ENCODE results near the gene GMFB.

The GMFB gene

GRCh38 chr14:54425068-54425467 lies 63.7 kb downstream of the GMFB start:
- DNase-seq = no peak
